Superior temporal gyrus (tissue), 1 donor: ENCODE results near the gene CYP4F11.
"Not testable (repeated sequence)": the region's sequence is repeated elsewhere in the genome, so short reads cannot be mapped to it uniquely, and the experiment has no call there.

ENCODE experiments used
- DNase-seq: peaks from one replicate; pipeline ENCODE4 v3.0.0-alpha.2; 2016; ENCODE audit errors: extremely low spot score

CYP4F11 gene

GRCh38 chr19:15874821-15875474 lies 59.4 kb downstream of the CYP4F11 start:
- no peak for DNase-seq

DNA sequence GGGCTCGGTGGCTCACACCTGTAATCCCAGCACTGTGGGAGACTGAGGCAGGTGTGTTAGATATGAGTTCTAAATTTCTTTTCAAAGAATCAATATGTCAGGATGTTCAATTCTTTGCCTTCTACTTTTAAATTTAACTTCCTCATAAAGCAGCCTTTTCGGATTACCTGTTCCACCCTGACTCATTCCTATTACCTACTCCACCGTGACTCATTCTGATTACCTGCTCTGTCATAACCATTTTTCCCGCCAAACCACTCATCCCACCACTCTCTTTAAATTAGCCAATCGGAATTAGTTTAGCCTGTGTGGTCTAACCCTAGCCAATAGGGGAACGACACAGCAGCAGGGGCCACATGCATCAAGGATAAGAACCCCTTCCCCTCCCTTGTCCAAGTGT lies 60.6 kb downstream of the CYP4F11 start:
- DNase-seq, result not testable (repeated sequence)

- DNase-seq, result no peak
Measured at GRCh38 chr19:15871570-15871969, 62.8 kb downstream of the CYP4F11 start.

- DNase-seq, result no peak
Measured at GRCh38 chr19:15869873-15870272, 64.5 kb downstream of the CYP4F11 start.

GRCh38 chr19:15869109-15869555 lies 65.2 kb downstream of the CYP4F11 start:
- peak; percentile 48 for DNase-seq

- DNase-seq, result no peak
Measured at GRCh38 chr19:15866636-15867035, 67.7 kb downstream of the CYP4F11 start.

DNA sequence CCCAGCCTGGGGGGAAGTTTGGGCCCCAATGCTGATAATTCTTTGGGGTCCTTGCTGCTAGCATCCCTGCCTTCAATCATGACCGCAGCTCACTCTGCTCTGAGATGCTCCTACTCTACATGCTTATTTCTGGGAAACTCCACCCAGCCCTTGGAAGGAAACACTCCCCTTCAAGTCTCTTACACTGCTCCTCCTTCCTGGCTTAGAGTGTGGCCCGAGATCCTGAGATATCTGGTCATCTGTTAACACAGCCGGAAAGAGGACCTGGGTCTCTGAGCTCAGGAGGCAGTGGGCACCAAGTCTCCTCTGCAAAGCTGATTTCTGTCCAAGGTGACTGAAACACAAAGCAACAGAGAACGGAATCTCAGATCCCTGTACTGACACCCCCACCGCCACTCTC lies 69.5 kb downstream of the CYP4F11 start:
- no peak for DNase-seq

GRCh38 chr19:15863272-15863671 lies 71.1 kb downstream of the CYP4F11 start:
- DNase-seq, result no peak

DNA sequence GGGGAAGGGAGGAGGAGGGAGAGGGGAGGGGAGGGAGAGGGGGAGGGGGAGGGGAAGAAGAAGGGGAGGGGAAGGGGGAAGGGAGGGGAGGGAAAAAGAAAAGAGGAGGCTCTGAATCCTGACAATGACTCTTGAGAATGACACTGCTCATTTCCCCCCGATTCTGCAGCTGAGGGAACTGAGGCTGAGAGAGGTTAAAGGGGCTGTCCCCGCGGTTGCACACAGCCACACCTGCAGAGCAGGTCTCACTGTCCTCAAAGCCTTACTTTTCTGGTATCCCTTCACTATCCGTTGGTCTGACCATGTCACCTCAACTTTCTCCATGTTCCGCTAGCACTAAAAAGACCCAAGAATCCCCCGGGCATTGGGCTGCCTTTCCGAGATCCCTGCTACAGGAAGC lies 71.9 kb downstream of the CYP4F11 start:
- no peak for DNase-seq
